ENCODE measurements around the gene FMNL3.

Gene FMNL3

GRCh38 chr12:49684310-49684854 is 22.8 kb downstream of the FMNL3 start:
- DNase-seq (ENCODE audit: low read depth), result no peak
- no peak overlapping the region for H3K4me3 ChIP-seq (ENCODE audit: low read depth, low read length)

GRCh38 chr12:49683599-49684309 is 23.5 kb downstream of the FMNL3 start:
- no peak for DNase-seq (ENCODE audit: low read depth)
- no peak overlapping the region for H3K4me3 ChIP-seq (ENCODE audit: low read depth, low read length)

- H3K4me3 ChIP-seq (ENCODE audit: low read depth, low read length), result no peak overlapping the region
- DNase-seq (ENCODE audit: low read depth), result no peak
Measured at GRCh38 chr12:49680075-49680474, 27.1 kb downstream of the FMNL3 start.

- no peak for DNase-seq (ENCODE audit: low read depth)
- H3K4me3 ChIP-seq (ENCODE audit: low read depth, low read length), result no peak overlapping the region
Measured at GRCh38 chr12:49678711-49679110, 28.5 kb downstream of the FMNL3 start.

- no peak overlapping the region for H3K4me3 ChIP-seq (ENCODE audit: low read depth, low read length)
- DNase-seq (ENCODE audit: low read depth), result no peak
Measured at GRCh38 chr12:49675137-49675536, 32.1 kb downstream of the FMNL3 start.

GRCh38 chr12:49674318-49674981 is 32.8 kb downstream of the FMNL3 start:
- H3K4me3 ChIP-seq (ENCODE audit: low read depth, low read length), result no peak overlapping the region
- no peak for DNase-seq (ENCODE audit: low read depth)

GRCh38 chr12:49673446-49674317 is 33.5 kb downstream of the FMNL3 start:
- DNase-seq (ENCODE audit: low read depth), result peak; percentile 89
- H3K4me3 ChIP-seq (ENCODE audit: low read depth, low read length), result no peak overlapping the region

- no peak overlapping the region for H3K4me3 ChIP-seq (ENCODE audit: low read depth, low read length)
- no peak for DNase-seq (ENCODE audit: low read depth)
Measured at GRCh38 chr12:49672301-49673217, 34.6 kb downstream of the FMNL3 start.

GRCh38 chr12:49671031-49671765 is 36.0 kb downstream of the FMNL3 start:
- no peak overlapping the region for H3K4me3 ChIP-seq (ENCODE audit: low read depth, low read length)
- DNase-seq (ENCODE audit: low read depth), result no peak

GRCh38 chr12:49669796-49670195 is 37.4 kb downstream of the FMNL3 start:
- H3K4me3 ChIP-seq (ENCODE audit: low read depth, low read length), result no peak overlapping the region
- DNase-seq (ENCODE audit: low read depth), result no peak

- no peak overlapping the region for H3K4me3 ChIP-seq (ENCODE audit: low read depth, low read length)
- no peak for DNase-seq (ENCODE audit: low read depth)
Measured at GRCh38 chr12:49667325-49668090, 39.7 kb downstream of the FMNL3 start.

- DNase-seq (ENCODE audit: low read depth), result no peak
- no peak overlapping the region for H3K4me3 ChIP-seq (ENCODE audit: low read depth, low read length)
Measured at GRCh38 chr12:49666176-49666575, 41.0 kb downstream of the FMNL3 start.

GRCh38 chr12:49665384-49665783 is 41.8 kb downstream of the FMNL3 start:
- DNase-seq (ENCODE audit: low read depth), result no peak
- H3K4me3 ChIP-seq (ENCODE audit: low read depth, low read length), result no peak overlapping the region

- no peak for DNase-seq (ENCODE audit: low read depth)
- H3K4me3 ChIP-seq (ENCODE audit: low read depth, low read length), result no peak overlapping the region
Measured at GRCh38 chr12:49664591-49665239, 42.5 kb downstream of the FMNL3 start.

- no peak overlapping the region for H3K4me3 ChIP-seq (ENCODE audit: low read depth, low read length)
- DNase-seq (ENCODE audit: low read depth), result no peak
Measured at GRCh38 chr12:49664167-49664566, 43.0 kb downstream of the FMNL3 start.

GRCh38 chr12:49662998-49663843 is 44.0 kb downstream of the FMNL3 start:
- DNase-seq (ENCODE audit: low read depth), result peak; percentile 73
- H3K4me3 ChIP-seq (ENCODE audit: low read depth, low read length), result no peak overlapping the region

Data from skeletal muscle cell (primary cell).